ENCODE results near the gene CDH8.

The CDH8 gene

GRCh38 chr16:62036101-62036801 lies at the start of gene CDH8:
TSS of gene CDH8 (minus strand) at chr16:62036438. CDS start at chr16:62021403, 15,035 bp downstream.
- H3K27ac ChIP-seq: no peak within 1 kb of the TSS
- ChIA-PET POLR2A (ENCODE audit: low non-redundant PET) (no interaction called here), CTCF (interaction anchor here (0.6 kb wide), 1 partner anchor 525 kb away, joined by 4 read pairs; no protein-coding TSS in a partner anchor)
- DNase-seq (ENCODE audit: low spot score): no peak
- TF ChIP-seq CTCF (conservative IDR thresholded peaks at IDR 0.05; ENCODE audit: low read depth): no peak

GRCh38 chr16:62079236-62079635 lies 43.0 kb upstream of the CDH8 start:
- CTCF ChIA-PET: no interaction called here
- no peak overlapping the region for H3K27ac ChIP-seq
- no peak for TF ChIP-seq CTCF (conservative IDR thresholded peaks at IDR 0.05; ENCODE audit: low read depth)
- POLR2A ChIA-PET (ENCODE audit: low non-redundant PET): no interaction called here
- DNase-seq (ENCODE audit: low spot score): peak; percentile 5

- no peak for DNase-seq (ENCODE audit: low spot score)
- H3K27ac ChIP-seq: no peak overlapping the region
- TF ChIP-seq CTCF (conservative IDR thresholded peaks at IDR 0.05; ENCODE audit: low read depth): no peak
- ChIA-PET CTCF (interaction anchor here (0.6 kb wide), 2 partner anchors 717 to 1220 kb away, joined by 3 to 4 read pairs; no protein-coding TSS in a partner anchor), POLR2A (ENCODE audit: low non-redundant PET) (no interaction called here)
Measured at GRCh38 chr16:62077998-62078397, 41.8 kb upstream of the CDH8 start.

- DNase-seq (ENCODE audit: low spot score): no peak
- TF ChIP-seq CTCF (conservative IDR thresholded peaks at IDR 0.05; ENCODE audit: low read depth): no peak
- POLR2A ChIA-PET (ENCODE audit: low non-redundant PET): no interaction called here
- H3K27ac ChIP-seq: no peak overlapping the region
- CTCF ChIA-PET: no interaction called here
Measured at GRCh38 chr16:62076886-62077285, 40.6 kb upstream of the CDH8 start.

GRCh38 chr16:62068747-62069146 lies 32.5 kb upstream of the CDH8 start:
- no peak for TF ChIP-seq CTCF (conservative IDR thresholded peaks at IDR 0.05; ENCODE audit: low read depth)
- peak; percentile 5 for DNase-seq (ENCODE audit: low spot score)
- ChIA-PET POLR2A (ENCODE audit: low non-redundant PET) (no interaction called here), CTCF (interaction anchor here (0.6 to 0.7 kb wide), 2 partner anchors 33 to 216 kb away, joined by 3 read pairs; no protein-coding TSS in a partner anchor)
- H3K27ac ChIP-seq: no peak overlapping the region

- no peak for TF ChIP-seq CTCF (conservative IDR thresholded peaks at IDR 0.05; ENCODE audit: low read depth)
- POLR2A ChIA-PET (ENCODE audit: low non-redundant PET): no interaction called here
- DNase-seq (ENCODE audit: low spot score): no peak
- H3K27ac ChIP-seq: no peak overlapping the region
- CTCF ChIA-PET: interaction anchor here (0.6 kb wide), 1 partner anchor 1478 kb away, joined by 3 read pairs; no protein-coding TSS in a partner anchor
Measured at GRCh38 chr16:62067981-62068380, 31.7 kb upstream of the CDH8 start.

Data from RWPE1 (cell line).